Neural cell (in vitro differentiated cells): ENCODE measurements around the gene HDAC9. TPM values are rescaled to one million over a fixed set of nuclear protein-coding genes. Genes with fewer than 3 reads are reported as not detected.

ENCODE experiments used
- H2AFZ ChIP-seq: fragments of 200-600, 300-800 bp; sonication (generic), shearing (Covaris generic); 2 replicates; pipeline ENCODE4 v1.6.0; 2014; ENCODE audit warnings: low read depth, mild to moderate bottlenecking, antibody characterized with exemption, low read length, moderate library complexity
- H3F3A ChIP-seq: fragments of 200-600 bp; shearing (Covaris generic); 2 replicates; pipeline ENCODE4 v1.6.1; 2016; ENCODE audit warnings: mild to moderate bottlenecking, moderate library complexity, mixed read lengths, antibody characterized with exemption, low read length; ENCODE audit not compliant: insufficient read depth, poor library complexity, severe bottlenecking
- H3K27ac ChIP-seq: fragments of 200-600, 300-800 bp; sonication (generic), shearing (Covaris generic); 2 replicates; pipeline ENCODE4 v1.5.1; 2014; ENCODE audit warnings: mild to moderate bottlenecking, low read length, moderate library complexity
- H3K27me3 ChIP-seq: fragments of 300-800, 200-600 bp; sonication (generic), shearing (Covaris generic); 2 replicates; pipeline ENCODE4 v1.6.0; 2014; ENCODE audit warnings: mild to moderate bottlenecking, low read depth, low read length, moderate library complexity; ENCODE audit not compliant: insufficient read depth
- H3K36me3 ChIP-seq: fragments of 300-800, 200-600 bp; sonication (generic), shearing (Covaris generic); 2 replicates; pipeline ENCODE4 v1.5.1; 2014; ENCODE audit warnings: mild to moderate bottlenecking, antibody characterized with exemption, low read length, moderate library complexity; ENCODE audit not compliant: insufficient read depth
- H3K4me2 ChIP-seq: fragments of 300-800, 200-600 bp; sonication (generic), shearing (Covaris generic); 2 replicates; pipeline ENCODE4 v1.6.0; 2014; ENCODE audit warnings: mild to moderate bottlenecking, low read length
- H3K4me3 ChIP-seq: fragments of 300-800, 200-600 bp; sonication (generic), shearing (Covaris generic); 2 replicates; pipeline ENCODE4 v1.5.1; 2014; ENCODE audit warnings: mild to moderate bottlenecking, low read length, moderate library complexity
- H3K79me2 ChIP-seq: fragments of 200-600 bp; shearing (Covaris generic); replicated peaks from 2 replicates; pipeline ENCODE4 v1.6.0; 2014; ENCODE audit warnings: mild to moderate bottlenecking, low read length, moderate library complexity; ENCODE audit not compliant: insufficient read depth
- H3K9ac ChIP-seq: fragments of 300-800, 200-600 bp; sonication (generic), shearing (Covaris generic); 2 replicates; pipeline ENCODE4 v1.6.1; 2016; ENCODE audit warnings: mild to moderate bottlenecking, low read length, mixed read lengths
- H3K9me2 ChIP-seq: fragments of 200-600 bp; shearing (Covaris generic); 2 replicates; pipeline ENCODE4 v1.6.1; 2016; ENCODE audit warnings: mild to moderate bottlenecking, low read length, mixed read lengths; ENCODE audit not compliant: insufficient read depth
- H3K9me3 ChIP-seq: fragments of 200-600, 300-800 bp; sonication (generic), shearing (Covaris generic); 2 replicates; pipeline ENCODE4 v1.6.1; 2016; ENCODE audit warnings: mild to moderate bottlenecking, mixed run types, low read length, moderate library complexity, mixed read lengths
- H4K20me1 ChIP-seq: fragments of 200-600 bp; shearing (Covaris generic); 2 replicates; pipeline ENCODE4 v1.6.1; 2016; ENCODE audit warnings: mild to moderate bottlenecking, mixed run types; ENCODE audit not compliant: insufficient read depth
- EP300 ChIP-seq: fragments of 450-650 bp; conservative IDR thresholded peaks from 2 replicates; pipeline ENCODE4 v1.6.1; 2014; ENCODE audit warnings: antibody characterized with exemption, mild to moderate bottlenecking, moderate library complexity; ENCODE audit not compliant: poor library complexity, severe bottlenecking
- EZH2 ChIP-seq: fragments of 200-600, 300-800 bp; shearing (Covaris generic), sonication (generic); IDR thresholded peaks from 2 replicates; pipeline ENCODE4 v1.6.1; 2014; ENCODE audit warnings: antibody characterized with exemption, low read length, borderline replicate concordance, mild to moderate bottlenecking; ENCODE audit not compliant: insufficient read depth, poor library complexity, severe bottlenecking
- MXI1 ChIP-seq: fragments of 450-650 bp; conservative IDR thresholded peaks from 2 replicates; pipeline ENCODE4 v1.6.1; 2014; ENCODE audit warnings: antibody characterized with exemption, mild to moderate bottlenecking; ENCODE audit not compliant: poor library complexity, severe bottlenecking
- POLR2AphosphoS5 ChIP-seq: IDR thresholded peaks from 2 replicates; pipeline ENCODE4 v1.6.1; 2012
- RAD21 ChIP-seq: fragments of 450-650 bp; conservative IDR thresholded peaks from 2 replicates; pipeline ENCODE4 v1.6.1; 2014; ENCODE audit warnings: antibody characterized with exemption, mild to moderate bottlenecking, moderate library complexity
- SMC3 ChIP-seq: fragments of 450-650 bp; conservative IDR thresholded peaks from 2 replicates; pipeline ENCODE4 v1.6.1; 2014; ENCODE audit warnings: antibody characterized with exemption, mild to moderate bottlenecking, moderate library complexity; ENCODE audit not compliant: poor library complexity
- TAF1 ChIP-seq: IDR thresholded peaks from 2 replicates; pipeline ENCODE4 v1.6.1; 2012; ENCODE audit warnings: low read depth
- polyA plus RNA-seq: library from polyadenylated mRNA; depleted of rRNA; stranded (reverse); fragments of >200 nt; gene quantifications from 2 replicates; pipeline ENCODE4 v1.2.3, GENCODE V29; 2014
- TF ChIP-seq, protein P1 (sequence below): IDR thresholded peaks from 2 replicates; pipeline ENCODE4 v1.6.1; 2012; ENCODE audit warnings: borderline replicate concordance
- TF ChIP-seq, protein P2 (sequence below): fragments of 450-650 bp; IDR thresholded peaks from 2 replicates; pipeline ENCODE4 v1.5.1; 2014; ENCODE audit warnings: antibody characterized with exemption, mild to moderate bottlenecking, moderate library complexity; ENCODE audit not compliant: poor library complexity, severe bottlenecking

Gene HDAC9
- polyA plus RNA-seq, 1 donor from 2014 or later = 15.9 TPM

DNA sequence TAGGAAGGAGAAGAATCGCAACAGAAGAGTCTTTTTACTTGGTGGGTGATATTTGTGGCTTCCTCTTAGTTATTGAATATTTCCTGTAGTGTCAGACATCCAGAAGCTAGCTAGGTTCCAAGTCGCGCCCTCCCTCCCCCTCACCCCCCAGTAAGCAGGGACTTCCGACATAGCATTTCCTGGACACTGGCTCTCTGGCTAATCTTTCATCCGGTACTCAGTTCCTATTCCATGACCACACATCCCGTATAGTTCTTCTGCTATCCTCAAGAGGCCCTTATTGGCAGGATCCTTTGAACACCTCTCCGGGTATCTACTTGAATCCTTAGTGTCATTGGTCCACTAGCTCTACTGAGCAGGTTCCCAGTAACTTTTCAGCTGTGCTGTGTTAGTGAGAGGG, 167.8 kb downstream of the HDAC9 start:
- Histone ChIP-seq H3K27ac (no peak overlapping the region), H3F3A (no peaks in the 10 kb centered on the region), H4K20me1 (no peaks in the 10 kb centered on the region), H3K9me2 (no peaks in the 10 kb centered on the region), H3K9ac (no peak overlapping the region), H3K79me2 (no peaks in the 10 kb centered on the region), H3K4me3 (no peak overlapping the region), H3K27me3 (no peaks in the 10 kb centered on the region), H3K36me3 (no peaks in the 10 kb centered on the region), H3K9me3 (no peaks in the 10 kb centered on the region), H3K4me2 (no peak overlapping the region), H2AFZ (no peak overlapping the region)
- TF ChIP-seq, protein P1, sequence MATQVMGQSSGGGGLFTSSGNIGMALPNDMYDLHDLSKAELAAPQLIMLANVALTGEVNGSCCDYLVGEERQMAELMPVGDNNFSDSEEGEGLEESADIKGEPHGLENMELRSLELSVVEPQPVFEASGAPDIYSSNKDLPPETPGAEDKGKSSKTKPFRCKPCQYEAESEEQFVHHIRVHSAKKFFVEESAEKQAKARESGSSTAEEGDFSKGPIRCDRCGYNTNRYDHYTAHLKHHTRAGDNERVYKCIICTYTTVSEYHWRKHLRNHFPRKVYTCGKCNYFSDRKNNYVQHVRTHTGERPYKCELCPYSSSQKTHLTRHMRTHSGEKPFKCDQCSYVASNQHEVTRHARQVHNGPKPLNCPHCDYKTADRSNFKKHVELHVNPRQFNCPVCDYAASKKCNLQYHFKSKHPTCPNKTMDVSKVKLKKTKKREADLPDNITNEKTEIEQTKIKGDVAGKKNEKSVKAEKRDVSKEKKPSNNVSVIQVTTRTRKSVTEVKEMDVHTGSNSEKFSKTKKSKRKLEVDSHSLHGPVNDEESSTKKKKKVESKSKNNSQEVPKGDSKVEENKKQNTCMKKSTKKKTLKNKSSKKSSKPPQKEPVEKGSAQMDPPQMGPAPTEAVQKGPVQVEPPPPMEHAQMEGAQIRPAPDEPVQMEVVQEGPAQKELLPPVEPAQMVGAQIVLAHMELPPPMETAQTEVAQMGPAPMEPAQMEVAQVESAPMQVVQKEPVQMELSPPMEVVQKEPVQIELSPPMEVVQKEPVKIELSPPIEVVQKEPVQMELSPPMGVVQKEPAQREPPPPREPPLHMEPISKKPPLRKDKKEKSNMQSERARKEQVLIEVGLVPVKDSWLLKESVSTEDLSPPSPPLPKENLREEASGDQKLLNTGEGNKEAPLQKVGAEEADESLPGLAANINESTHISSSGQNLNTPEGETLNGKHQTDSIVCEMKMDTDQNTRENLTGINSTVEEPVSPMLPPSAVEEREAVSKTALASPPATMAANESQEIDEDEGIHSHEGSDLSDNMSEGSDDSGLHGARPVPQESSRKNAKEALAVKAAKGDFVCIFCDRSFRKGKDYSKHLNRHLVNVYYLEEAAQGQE = no peak
- TF ChIP-seq SMC3 (no peak), MXI1 (no peak), EP300 (no peak), EZH2 (no peak), POLR2AphosphoS5 (no peak), TAF1 (no peak), RAD21 (no peak)
- TF ChIP-seq, protein P2, sequence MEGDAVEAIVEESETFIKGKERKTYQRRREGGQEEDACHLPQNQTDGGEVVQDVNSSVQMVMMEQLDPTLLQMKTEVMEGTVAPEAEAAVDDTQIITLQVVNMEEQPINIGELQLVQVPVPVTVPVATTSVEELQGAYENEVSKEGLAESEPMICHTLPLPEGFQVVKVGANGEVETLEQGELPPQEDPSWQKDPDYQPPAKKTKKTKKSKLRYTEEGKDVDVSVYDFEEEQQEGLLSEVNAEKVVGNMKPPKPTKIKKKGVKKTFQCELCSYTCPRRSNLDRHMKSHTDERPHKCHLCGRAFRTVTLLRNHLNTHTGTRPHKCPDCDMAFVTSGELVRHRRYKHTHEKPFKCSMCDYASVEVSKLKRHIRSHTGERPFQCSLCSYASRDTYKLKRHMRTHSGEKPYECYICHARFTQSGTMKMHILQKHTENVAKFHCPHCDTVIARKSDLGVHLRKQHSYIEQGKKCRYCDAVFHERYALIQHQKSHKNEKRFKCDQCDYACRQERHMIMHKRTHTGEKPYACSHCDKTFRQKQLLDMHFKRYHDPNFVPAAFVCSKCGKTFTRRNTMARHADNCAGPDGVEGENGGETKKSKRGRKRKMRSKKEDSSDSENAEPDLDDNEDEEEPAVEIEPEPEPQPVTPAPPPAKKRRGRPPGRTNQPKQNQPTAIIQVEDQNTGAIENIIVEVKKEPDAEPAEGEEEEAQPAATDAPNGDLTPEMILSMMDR = no peak

DNA sequence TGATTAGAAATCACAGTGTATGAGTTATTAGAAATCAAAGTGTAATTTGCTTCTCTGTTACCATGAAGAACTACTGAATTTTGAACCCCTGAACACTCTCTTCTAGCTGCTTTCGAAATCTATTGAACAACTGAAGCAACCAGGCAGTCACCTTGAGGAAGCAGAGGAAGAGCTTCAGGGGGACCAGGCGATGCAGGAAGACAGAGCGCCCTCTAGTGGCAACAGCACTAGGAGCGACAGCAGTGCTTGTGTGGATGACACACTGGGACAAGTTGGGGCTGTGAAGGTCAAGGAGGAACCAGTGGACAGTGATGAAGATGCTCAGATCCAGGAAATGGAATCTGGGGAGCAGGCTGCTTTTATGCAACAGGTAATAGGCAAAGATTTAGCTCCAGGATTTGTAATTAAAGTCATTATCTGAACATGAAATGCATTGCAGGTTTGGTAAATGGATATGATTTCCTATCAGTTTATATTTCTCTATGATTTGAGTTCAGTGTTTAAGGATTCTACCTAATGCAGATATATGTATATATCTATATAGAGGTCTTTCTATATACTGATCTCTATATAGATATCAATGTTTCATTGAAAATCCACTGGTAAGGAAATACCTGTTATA, 170.7 kb downstream of the HDAC9 start:
- Histone ChIP-seq H3K27me3 (no peaks in the 10 kb centered on the region), H3F3A (no peaks in the 10 kb centered on the region), H3K36me3 (no peaks in the 10 kb centered on the region), H3K79me2 (no peaks in the 10 kb centered on the region), H4K20me1 (no peaks in the 10 kb centered on the region), H3K9ac (no peak overlapping the region), H3K27ac (no peak overlapping the region), H2AFZ (no peak overlapping the region), H3K9me3 (no peaks in the 10 kb centered on the region), H3K9me2 (no peaks in the 10 kb centered on the region), H3K4me3 (no peak overlapping the region), H3K4me2 (no peak overlapping the region)
- TF ChIP-seq RAD21 = peak; percentile 67
- peak; percentile 70 for TF ChIP-seq SMC3
- TF ChIP-seq, protein P2 = peak; percentile 68
- TF ChIP-seq MXI1 = no peak
